Panc1 (cell line): Measurements from ENCODE around the gene DAPK1.

ENCODE experiments used
- POLR2AphosphoS5 ChIP-seq: IDR thresholded peaks from 2 replicates; pipeline ENCODE4 v1.6.1; 2012; ENCODE audit warnings: mild to moderate bottlenecking, low read depth, low read length, moderate library complexity
- SIN3A ChIP-seq: IDR thresholded peaks from 2 replicates; pipeline ENCODE4 v1.6.1; 2012; ENCODE audit warnings: low read depth, mild to moderate bottlenecking, low read length, moderate library complexity, borderline replicate concordance; ENCODE audit not compliant: insufficient read depth
- TCF7L2 ChIP-seq: IDR thresholded peaks from 2 replicates; pipeline ENCODE4 v1.6.1; 2011; ENCODE audit warnings: mild to moderate bottlenecking, low read depth, low read length, inconsistent platforms
- TF ChIP-seq, protein P1 (sequence below): fragments of 450-650 bp; IDR thresholded peaks from 2 replicates; pipeline ENCODE4 v1.5.1; 2017; ENCODE audit warnings: mild to moderate bottlenecking

GRCh38 chr9:87686520-87687090 is 188.9 kb downstream of the DAPK1 start:
- TF ChIP-seq, protein P1, sequence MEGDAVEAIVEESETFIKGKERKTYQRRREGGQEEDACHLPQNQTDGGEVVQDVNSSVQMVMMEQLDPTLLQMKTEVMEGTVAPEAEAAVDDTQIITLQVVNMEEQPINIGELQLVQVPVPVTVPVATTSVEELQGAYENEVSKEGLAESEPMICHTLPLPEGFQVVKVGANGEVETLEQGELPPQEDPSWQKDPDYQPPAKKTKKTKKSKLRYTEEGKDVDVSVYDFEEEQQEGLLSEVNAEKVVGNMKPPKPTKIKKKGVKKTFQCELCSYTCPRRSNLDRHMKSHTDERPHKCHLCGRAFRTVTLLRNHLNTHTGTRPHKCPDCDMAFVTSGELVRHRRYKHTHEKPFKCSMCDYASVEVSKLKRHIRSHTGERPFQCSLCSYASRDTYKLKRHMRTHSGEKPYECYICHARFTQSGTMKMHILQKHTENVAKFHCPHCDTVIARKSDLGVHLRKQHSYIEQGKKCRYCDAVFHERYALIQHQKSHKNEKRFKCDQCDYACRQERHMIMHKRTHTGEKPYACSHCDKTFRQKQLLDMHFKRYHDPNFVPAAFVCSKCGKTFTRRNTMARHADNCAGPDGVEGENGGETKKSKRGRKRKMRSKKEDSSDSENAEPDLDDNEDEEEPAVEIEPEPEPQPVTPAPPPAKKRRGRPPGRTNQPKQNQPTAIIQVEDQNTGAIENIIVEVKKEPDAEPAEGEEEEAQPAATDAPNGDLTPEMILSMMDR = no peak
- no peak for TF ChIP-seq POLR2AphosphoS5
- no peak for TF ChIP-seq TCF7L2
- TF ChIP-seq SIN3A = no peak
